ENCODE results near the gene CYP26B1. TPM values are rescaled to one million over a fixed set of nuclear protein-coding genes. Genes with fewer than 3 reads are reported as not detected.

Gene CYP26B1
- total and polyA plus RNA-seq, 9 of the 15 experiments (the other 6 are each of a cell fraction or from before 2014, with no cell fraction given), result 0.01 to 0.13 (median 0.04) TPM; not detected in 6

DNA sequence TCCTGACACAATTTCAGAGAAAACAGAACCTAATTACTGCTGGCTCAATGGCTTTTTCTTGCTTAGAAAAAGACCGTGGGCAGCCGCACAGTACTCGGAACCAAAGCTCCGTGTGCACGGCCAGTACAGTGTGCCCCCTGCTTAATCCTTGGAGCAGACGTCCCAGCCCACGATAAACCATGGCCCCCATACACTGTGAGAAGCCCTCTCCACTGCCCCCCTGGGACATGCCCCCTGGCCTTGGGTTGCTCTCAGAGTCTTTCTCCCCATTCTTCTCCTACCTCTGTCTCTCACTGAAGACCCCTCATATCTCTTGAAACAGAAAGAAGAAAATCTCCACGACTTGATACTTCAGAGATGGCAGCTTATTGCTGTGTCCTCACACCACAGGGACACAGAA is 44.0 kb downstream of the CYP26B1 start (continued):
- TF ChIP-seq RBM34 (IDR thresholded peaks at IDR 0.05; ENCODE audit: borderline replicate concordance, insufficient read depth, low read length) (no peak), ZNF780A (CRISPR knock-in tag; IDR thresholded peaks at IDR 0.05) (no peak), BHLHE40 (IDR thresholded peaks at IDR 0.05; ENCODE audit: low read length) (no peak), RBM25 (IDR thresholded peaks at IDR 0.05; ENCODE audit: low read depth, low read length, severe bottlenecking) (no peak), CBX3 (IDR thresholded peaks at IDR 0.05; ENCODE audit: borderline replicate concordance in 1 of 2, low read length in 2 of 2) (no peak)

DNA sequence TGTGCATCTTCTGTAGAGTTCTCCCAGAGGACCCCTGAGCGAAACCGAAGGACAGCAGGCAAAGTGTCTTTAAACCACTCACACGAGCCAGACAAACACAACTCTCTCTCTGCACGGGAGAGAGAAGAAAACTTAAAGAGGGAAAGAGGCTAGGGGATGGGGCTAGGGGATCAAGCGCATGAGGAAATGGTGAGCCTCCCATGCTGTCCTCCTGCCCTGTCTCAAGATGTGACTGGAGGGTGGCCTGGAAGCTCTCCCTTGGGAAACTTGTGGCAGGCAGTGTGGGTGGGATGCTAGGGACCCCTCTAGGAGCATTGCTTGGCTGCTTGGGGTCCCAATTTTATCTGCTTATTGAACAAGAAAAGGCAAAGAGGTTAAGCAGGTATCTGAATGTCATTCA is 44.5 kb downstream of the CYP26B1 start:
- H3K27me3 ChIP-seq (ENCODE audit: control insufficient read depth in 2 of 2, insufficient read depth in 2 of 2, low read length in 2 of 2), result peaks cover 0 to 16% of the 10 kb centered on the region in 2 experiments; a peak in 2 of 5 replicates
- FAIRE-seq, result no peak
- H3K9me1 ChIP-seq (ENCODE audit: control insufficient read depth, insufficient read depth, low read length), result no peaks in the 10 kb centered on the region
- no TSS peak for BruUV-seq (replicated peaks)
- H3K36me3 ChIP-seq (ENCODE audit: control insufficient read depth, insufficient read depth, low read length), result no peaks in the 10 kb centered on the region
- intact Hi-C loops (cut with micrococcal nuclease) (no loop called here), in situ Hi-C loops (cut with MboI) (no loop called here)
- H3K4me3 ChIP-seq, result no peak overlapping the region
- CTCF ChIA-PET (ENCODE audit: low intra/inter-chr PET ratio), result no interaction called here
- no peak overlapping the region for H3K9ac ChIP-seq (ENCODE audit: insufficient read depth in 1 of 2, low read depth in 2 of 2, low read length in 2 of 2)
- no peak for TF ChIP-seq ETV6 (IDR thresholded peaks at IDR 0.05; ENCODE audit: borderline replicate concordance in 1 of 2, low read depth in 2 of 2, low read length in 1 of 2)
- TF ChIP-seq ETV6 (CRISPR knock-in tag; IDR thresholded peaks at IDR 0.05; ENCODE audit: borderline replicate concordance), result no peak
- TF ChIP-seq, protein P1, sequence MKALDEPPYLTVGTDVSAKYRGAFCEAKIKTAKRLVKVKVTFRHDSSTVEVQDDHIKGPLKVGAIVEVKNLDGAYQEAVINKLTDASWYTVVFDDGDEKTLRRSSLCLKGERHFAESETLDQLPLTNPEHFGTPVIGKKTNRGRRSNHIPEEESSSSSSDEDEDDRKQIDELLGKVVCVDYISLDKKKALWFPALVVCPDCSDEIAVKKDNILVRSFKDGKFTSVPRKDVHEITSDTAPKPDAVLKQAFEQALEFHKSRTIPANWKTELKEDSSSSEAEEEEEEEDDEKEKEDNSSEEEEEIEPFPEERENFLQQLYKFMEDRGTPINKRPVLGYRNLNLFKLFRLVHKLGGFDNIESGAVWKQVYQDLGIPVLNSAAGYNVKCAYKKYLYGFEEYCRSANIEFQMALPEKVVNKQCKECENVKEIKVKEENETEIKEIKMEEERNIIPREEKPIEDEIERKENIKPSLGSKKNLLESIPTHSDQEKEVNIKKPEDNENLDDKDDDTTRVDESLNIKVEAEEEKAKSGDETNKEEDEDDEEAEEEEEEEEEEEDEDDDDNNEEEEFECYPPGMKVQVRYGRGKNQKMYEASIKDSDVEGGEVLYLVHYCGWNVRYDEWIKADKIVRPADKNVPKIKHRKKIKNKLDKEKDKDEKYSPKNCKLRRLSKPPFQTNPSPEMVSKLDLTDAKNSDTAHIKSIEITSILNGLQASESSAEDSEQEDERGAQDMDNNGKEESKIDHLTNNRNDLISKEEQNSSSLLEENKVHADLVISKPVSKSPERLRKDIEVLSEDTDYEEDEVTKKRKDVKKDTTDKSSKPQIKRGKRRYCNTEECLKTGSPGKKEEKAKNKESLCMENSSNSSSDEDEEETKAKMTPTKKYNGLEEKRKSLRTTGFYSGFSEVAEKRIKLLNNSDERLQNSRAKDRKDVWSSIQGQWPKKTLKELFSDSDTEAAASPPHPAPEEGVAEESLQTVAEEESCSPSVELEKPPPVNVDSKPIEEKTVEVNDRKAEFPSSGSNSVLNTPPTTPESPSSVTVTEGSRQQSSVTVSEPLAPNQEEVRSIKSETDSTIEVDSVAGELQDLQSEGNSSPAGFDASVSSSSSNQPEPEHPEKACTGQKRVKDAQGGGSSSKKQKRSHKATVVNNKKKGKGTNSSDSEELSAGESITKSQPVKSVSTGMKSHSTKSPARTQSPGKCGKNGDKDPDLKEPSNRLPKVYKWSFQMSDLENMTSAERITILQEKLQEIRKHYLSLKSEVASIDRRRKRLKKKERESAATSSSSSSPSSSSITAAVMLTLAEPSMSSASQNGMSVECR (CRISPR knock-in tag; IDR thresholded peaks at IDR 0.05), result no peak
- TF ChIP-seq DIDO1 (tag; IDR thresholded peaks at IDR 0.05; ENCODE audit: low read depth), result no peak
- no peak for TF ChIP-seq ZNF57 (CRISPR knock-in tag; IDR thresholded peaks at IDR 0.05)
- TF ChIP-seq, protein P2, sequence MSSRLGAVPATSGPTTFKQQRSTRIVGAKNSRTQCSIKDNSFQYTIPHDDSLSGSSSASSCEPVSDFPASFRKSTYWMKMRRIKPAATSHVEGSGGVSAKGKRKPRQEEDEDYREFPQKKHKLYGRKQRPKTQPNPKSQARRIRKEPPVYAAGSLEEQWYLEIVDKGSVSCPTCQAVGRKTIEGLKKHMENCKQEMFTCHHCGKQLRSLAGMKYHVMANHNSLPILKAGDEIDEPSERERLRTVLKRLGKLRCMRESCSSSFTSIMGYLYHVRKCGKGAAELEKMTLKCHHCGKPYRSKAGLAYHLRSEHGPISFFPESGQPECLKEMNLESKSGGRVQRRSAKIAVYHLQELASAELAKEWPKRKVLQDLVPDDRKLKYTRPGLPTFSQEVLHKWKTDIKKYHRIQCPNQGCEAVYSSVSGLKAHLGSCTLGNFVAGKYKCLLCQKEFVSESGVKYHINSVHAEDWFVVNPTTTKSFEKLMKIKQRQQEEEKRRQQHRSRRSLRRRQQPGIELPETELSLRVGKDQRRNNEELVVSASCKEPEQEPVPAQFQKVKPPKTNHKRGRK (tag; IDR thresholded peaks at IDR 0.05), result no peak
- no peak for TF ChIP-seq EGR1 (conservative IDR thresholded peaks at IDR 0.05)
- no peak for TF ChIP-seq ZSCAN29 (IDR thresholded peaks at IDR 0.05)
- no peak overlapping the region for H3K4me2 ChIP-seq (ENCODE audit: insufficient read depth, low read length)
- no peaks in the 10 kb centered on the region for H3K79me2 ChIP-seq (ENCODE audit: control insufficient read depth, insufficient read depth, low read length)
- no peak overlapping the region for H3K27ac ChIP-seq (ENCODE audit: extremely low read depth, low read depth, low read length)
- no peak for DNase-seq (ENCODE audit: extremely low read depth in 1 of 4, low spot score in 3 of 4)
- no peak for ATAC-seq
- H3K4me1 ChIP-seq (replicated peaks in 1 of 2; ENCODE audit: control insufficient read depth in 2 of 2, insufficient read depth in 2 of 2, low read length in 2 of 2), result no peaks in the 10 kb centered on the region
- H4K20me1 ChIP-seq (replicated peaks; ENCODE audit: control insufficient read depth, insufficient read depth, low read length), result no peaks in the 10 kb centered on the region
- no peak overlapping the region for H2AFZ ChIP-seq (ENCODE audit: low read depth, low read length)
- H3K9me3 ChIP-seq (replicated peaks; ENCODE audit: control insufficient read depth, insufficient read depth, low read depth, low read length), result no peaks in the 10 kb centered on the region
- POLR2A ChIA-PET, result no interaction called here
- 0% methylated on average over 5 of the region's 5 CpGs for WGBS (ENCODE audit: insufficient coverage, low coverage, missing lambda C conversion rate)
